KBM-7 (cell line): ENCODE results near the gene SMIM15.
A peak's percentile ranks its signal among the peaks of the same experiment; 100 is the strongest.

Experiments
- DNase-seq: peaks from one replicate; pipeline ENCODE4 v3.0.0-alpha.2; 2015
- in situ Hi-C: fragments of 300-500 bp; cut with MboI; formaldehyde crosslinking; loops from 2 replicates; pipeline ENCODE4 v1.14.3; 2020; ENCODE audit warnings: low sequenced_read_pairs, low pct_unique_long_range_greater_than_20kb, mixed read lengths

Gene SMIM15

GRCh38 chr5:61162832-61163567 is 732 bp upstream of the SMIM15 start:
- no peak for DNase-seq
- in situ Hi-C loops = no loop called here

- no peak for DNase-seq
- in situ Hi-C loops = no loop called here
Measured at GRCh38 chr5:61160497-61160896, 1.8 kb downstream of the SMIM15 start.

GRCh38 chr5:61159836-61160235 is 2.4 kb downstream of the SMIM15 start:
- peak; percentile 35 for DNase-seq
- in situ Hi-C loops = no loop called here

- DNase-seq = no peak
- in situ Hi-C loops = no loop called here
Measured at GRCh38 chr5:61159070-61159469, 3.2 kb downstream of the SMIM15 start.

- in situ Hi-C loops = no loop called here
- no peak for DNase-seq
Measured at GRCh38 chr5:61151893-61152292, 10.4 kb downstream of the SMIM15 start.

GRCh38 chr5:61148515-61148914 is 13.8 kb downstream of the SMIM15 start:
- no peak for DNase-seq
- in situ Hi-C loops = no loop called here

GRCh38 chr5:61142811-61143210 is 19.5 kb downstream of the SMIM15 start:
- in situ Hi-C loops = no loop called here
- DNase-seq = no peak

- in situ Hi-C loops = no loop called here
- no peak for DNase-seq
Measured at GRCh38 chr5:61142391-61142790, 19.9 kb downstream of the SMIM15 start.

GRCh38 chr5:61141801-61142200 is 20.5 kb downstream of the SMIM15 start:
- in situ Hi-C loops = no loop called here

GRCh38 chr5:61139931-61140330 is 22.3 kb downstream of the SMIM15 start:
- in situ Hi-C loops = no loop called here
- no peak for DNase-seq

More at GRCh38 chr5:61141801-61142200, 20.5 kb downstream of the SMIM15 start:
- no peak for DNase-seq

- peak; percentile 8 for DNase-seq
- in situ Hi-C loops = no loop called here
Measured at GRCh38 chr5:61139094-61139873, 23.0 kb downstream of the SMIM15 start.

- in situ Hi-C loops = no loop called here
- no peak for DNase-seq
Measured at GRCh38 chr5:61137835-61138234, 24.4 kb downstream of the SMIM15 start.

- in situ Hi-C loops = no loop called here
- DNase-seq = no peak
Measured at GRCh38 chr5:61132559-61132958, 29.7 kb downstream of the SMIM15 start.

- DNase-seq = no peak
- in situ Hi-C loops = no loop called here
Measured at GRCh38 chr5:61130289-61130688, 32.0 kb downstream of the SMIM15 start.

GRCh38 chr5:61123145-61123544 is 39.1 kb downstream of the SMIM15 start:
- no peak for DNase-seq
- in situ Hi-C loops = no loop called here

- in situ Hi-C loops = no loop called here
Measured at GRCh38 chr5:61120534-61120933, 41.7 kb downstream of the SMIM15 start.

GRCh38 chr5:61119066-61119465 is 43.2 kb downstream of the SMIM15 start:
- in situ Hi-C loops = no loop called here
- DNase-seq = no peak

More at GRCh38 chr5:61120534-61120933, 41.7 kb downstream of the SMIM15 start:
- DNase-seq = no peak

- no peak for DNase-seq
- in situ Hi-C loops = no loop called here
Measured at GRCh38 chr5:61115968-61116367, 46.3 kb downstream of the SMIM15 start.

GRCh38 chr5:61114441-61114840 is 47.8 kb downstream of the SMIM15 start:
- in situ Hi-C loops = no loop called here
- DNase-seq = no peak
